ENCODE data around the gene VAV2.

Gene VAV2

GRCh38 chr9:133795049-133795448 is 197.1 kb downstream of the VAV2 start:
- DNase-seq (ENCODE audit: low spot score): no peak

DNA sequence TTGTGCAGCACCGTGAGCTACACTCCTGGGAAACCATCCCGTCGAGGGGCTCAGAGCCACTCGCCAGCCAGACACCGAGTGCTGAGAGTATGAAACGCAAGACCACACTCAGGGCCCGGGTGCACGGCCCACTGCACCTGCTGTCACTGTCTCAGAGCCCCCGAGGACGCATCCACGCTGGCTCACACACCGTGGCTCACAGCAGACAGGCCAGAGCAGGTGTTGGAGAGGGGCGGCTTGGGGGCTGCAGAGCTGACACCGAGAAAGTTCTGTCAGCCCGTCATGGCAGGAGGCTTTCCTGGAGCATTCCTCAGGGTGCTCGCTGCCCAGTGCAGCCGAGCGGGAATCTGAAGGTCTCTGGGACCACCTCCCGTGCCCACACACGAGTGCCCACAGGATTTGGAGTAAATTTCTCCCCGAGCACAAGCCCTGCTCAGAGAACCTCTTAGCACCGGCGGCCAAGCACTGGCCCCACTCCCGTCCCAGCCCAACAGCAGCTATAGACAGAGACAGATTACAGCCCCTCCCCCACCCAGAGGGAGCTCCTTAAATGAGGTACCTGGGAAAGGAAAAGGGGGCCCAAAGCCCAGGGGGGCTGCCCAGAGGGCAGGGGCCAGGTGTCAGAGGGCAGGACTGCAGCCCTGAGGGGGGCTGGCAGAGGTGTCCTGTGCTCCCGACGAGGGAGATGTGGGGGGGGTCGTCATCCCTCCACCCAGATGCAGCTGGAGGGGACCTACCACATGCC is 197.9 kb downstream of the VAV2 start:
- DNase-seq (ENCODE audit: low spot score): no peak

DNA sequence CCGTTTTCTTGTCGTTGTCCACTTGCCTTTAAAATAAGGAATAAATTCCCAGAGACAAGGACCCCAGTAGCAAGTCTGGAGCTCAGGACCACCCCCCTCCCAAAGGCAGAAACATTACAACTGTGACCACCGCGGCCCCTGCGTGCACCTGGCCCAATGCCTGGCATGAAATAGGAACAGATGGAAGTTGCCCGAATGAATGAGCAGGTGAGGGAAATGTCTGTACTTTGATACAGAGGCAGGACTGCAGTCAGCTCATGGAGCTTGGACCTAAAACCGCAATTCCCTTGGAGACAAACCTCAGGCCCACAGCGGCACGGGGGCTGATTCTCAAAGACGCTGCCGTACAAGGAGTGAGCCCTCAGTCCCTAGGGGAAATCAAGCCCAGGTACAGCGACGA is 198.7 kb downstream of the VAV2 start:
- no peak for DNase-seq (ENCODE audit: low spot score)

DNA sequence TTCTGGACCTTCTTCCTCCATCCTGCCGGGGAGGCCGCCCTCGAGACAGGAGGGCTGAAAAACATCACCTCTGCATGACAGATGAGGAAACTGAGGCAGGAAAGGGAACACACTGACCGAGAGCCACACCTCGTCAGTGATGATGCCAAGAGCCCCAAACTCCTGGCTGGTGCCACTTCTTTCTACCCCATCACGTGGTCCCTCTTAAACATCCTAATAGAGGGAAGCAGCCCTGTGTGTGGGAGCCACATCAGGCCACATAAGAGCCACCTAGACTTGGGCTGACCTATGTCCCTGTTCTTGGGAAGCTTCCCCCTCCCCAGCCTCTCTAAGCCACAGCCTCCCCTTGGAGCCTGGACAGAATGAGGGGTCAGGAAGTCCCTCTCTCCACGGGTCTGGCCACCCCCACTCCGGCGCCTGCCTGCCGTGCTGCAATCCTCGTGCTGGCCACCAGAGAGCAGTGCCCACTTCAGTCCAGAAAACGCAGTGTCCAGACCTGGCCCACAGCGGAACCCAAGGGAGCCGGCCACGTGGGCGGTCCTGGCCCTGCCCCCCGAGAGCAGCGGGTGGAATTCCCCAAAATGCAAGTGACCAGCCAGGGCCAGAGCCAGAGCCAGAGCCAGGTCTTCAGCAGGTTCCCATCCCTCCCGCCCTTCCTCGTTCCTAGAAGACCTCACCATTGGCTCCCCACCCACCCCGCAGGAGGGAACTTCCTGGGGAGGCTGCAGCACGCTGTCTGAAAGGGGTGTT is 199.2 kb downstream of the VAV2 start:
- DNase-seq (ENCODE audit: low spot score): peak; percentile 17

DNA sequence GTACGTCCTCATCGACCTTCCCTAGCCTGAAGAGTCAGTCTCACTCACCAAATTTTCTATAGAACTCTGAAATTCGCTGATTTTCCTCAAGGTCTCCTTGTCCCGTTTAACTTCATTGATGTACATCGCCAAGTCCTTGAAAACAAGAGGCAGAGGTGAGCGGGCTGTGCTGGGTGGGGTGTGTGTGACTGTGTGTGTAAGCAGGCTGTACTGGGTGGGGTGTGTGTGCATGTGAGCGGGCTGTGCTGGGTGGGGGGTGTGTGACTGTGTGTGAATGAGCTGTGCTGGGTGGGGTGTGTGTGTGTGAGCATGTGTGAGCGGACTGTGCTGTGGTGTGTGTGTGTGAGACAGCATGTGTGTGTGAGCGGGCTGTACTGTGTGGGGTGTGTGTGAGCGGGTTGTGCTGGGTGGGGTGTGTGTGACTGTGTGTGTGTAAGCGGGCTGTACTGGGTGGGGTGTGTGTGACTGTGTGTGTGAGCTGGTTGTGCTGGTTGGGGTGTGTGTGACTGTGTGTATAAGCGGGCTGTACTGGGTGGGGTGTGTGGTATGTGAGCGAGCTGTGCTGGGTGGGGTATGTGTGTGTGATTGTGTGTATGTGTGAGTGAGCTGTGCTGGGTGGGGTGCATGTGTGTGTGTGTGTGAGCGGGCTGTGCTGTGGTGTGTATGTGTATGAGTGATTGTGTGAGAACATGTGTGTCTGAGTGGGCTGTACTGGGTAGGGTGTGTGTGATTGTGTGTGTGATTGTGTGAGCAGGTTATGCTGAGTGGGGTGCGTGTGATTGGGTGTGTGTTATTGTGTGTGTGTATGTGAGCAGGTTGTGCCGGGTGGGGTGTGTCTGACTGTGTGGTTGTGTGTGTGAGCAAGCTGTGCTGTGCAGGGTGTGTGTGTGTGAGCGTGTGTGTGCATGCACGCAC is 200.1 kb downstream of the VAV2 start:
- no peak for DNase-seq (ENCODE audit: low spot score)

- no peak for DNase-seq (ENCODE audit: low spot score)
Observed at GRCh38 chr9:133791069-133791468, 201.1 kb downstream of the VAV2 start.

DNA sequence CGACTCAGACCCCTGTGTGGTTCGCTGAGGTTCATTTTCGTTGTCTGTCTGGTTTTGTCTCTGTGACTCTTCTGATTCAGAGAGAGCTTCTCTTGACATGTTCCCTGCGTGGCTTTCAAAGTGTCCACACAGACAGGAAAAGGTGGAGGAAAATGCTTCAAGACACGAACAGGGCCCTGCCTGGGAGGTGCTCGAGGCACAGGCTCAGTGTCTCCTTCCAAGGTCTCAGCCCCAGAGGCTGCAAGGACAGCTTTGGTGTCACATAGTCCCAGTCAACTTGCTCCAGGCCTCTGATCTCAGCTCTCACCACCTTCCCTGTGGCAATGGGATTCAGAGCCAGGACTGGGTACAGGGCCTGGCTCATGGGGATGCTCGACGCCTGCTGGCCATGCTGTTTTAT is 202.3 kb downstream of the VAV2 start:
- no peak for DNase-seq (ENCODE audit: low spot score)

- no peak for DNase-seq (ENCODE audit: low spot score)
Observed at GRCh38 chr9:133788819-133789717, 203.1 kb downstream of the VAV2 start.

GRCh38 chr9:133788045-133788818 is 203.9 kb downstream of the VAV2 start:
- DNase-seq (ENCODE audit: low spot score): no peak

GRCh38 chr9:133787754-133788025 is 204.4 kb downstream of the VAV2 start:
- no peak for DNase-seq (ENCODE audit: low spot score)

- DNase-seq (ENCODE audit: low spot score): no peak
Observed at GRCh38 chr9:133786907-133787753, 205.0 kb downstream of the VAV2 start.

DNA sequence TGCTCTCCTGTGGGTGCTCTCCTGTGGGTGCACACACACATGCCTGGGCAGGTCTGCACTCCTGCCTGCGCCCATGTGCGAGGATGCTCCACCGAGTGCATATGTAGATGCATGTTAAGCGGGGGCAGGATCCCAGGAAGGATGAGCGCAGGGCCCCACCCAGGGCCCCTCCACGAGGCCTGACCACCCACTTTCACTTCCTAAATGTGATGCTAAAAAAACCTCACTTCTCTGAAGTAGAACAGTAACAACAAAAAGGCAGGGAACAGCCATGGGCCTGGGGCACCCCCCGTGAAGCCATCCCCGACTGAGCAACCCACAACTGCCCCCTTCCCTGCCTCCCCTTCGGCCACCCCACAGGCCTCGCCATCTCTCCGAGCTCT is 205.8 kb downstream of the VAV2 start:
- no peak for DNase-seq (ENCODE audit: low spot score)

- no peak for DNase-seq (ENCODE audit: low spot score)
Observed at GRCh38 chr9:133785753-133786370, 206.3 kb downstream of the VAV2 start.

DNA sequence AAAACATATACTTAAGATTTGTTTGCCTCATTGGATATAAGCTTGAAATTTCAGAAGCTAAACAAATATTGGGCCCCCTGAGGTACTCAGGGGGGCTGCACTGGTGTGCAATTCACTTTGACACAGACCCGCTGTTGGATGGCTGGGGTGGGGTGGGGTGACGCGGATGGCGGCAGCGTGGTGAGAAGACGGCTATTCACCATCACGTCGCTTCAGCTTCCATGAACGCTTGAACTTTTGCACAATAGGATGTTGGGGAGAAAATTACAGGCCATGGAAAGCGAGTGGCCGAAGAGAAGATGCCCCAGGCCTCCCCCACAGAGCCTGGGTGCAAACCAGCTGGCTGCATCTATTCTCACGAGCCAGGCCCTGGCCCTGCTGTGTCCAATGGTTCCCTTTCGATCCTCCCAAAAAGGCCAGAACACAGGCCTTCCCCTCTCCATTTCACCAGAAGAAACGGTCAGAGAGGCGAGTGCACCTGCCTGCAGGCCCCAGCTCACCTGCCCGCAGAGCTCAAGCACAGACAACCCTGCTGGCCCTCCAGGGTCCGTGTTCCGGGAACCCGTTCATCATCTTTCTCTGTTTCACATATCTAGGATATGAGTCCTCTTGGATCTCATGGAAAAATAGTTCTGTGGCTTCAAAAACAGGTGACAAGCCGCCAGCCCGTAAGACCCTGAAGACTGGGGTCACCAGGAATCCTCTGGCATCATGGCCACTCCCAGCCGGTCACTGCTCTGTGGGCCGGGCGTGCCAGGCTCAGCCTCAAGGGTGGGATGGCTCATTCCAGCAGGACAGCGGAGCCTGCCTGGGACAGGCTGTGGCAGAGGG is 207.2 kb downstream of the VAV2 start:
- DNase-seq (ENCODE audit: low spot score): no peak

DNA sequence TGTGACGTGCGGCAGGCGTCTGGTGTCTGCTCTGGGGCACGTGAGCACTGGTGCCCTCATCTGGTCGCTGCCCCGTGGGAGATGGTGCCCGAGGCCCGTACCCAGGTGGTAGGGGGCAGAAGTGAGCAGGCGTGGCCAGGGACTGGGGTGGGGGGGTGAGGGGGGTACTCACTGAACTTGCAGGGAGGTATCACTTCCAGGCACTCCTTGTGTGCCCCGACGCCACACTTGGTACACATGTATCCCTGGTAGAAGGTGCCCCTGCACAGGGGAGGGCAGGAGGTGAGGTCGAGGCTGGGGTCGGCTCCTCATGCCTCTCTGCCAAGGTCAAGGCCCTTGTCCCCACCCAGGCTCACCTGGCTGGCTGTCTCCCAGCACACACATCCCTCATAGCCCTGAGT is 208.8 kb downstream of the VAV2 start:
- no peak for DNase-seq (ENCODE audit: low spot score)

DNA sequence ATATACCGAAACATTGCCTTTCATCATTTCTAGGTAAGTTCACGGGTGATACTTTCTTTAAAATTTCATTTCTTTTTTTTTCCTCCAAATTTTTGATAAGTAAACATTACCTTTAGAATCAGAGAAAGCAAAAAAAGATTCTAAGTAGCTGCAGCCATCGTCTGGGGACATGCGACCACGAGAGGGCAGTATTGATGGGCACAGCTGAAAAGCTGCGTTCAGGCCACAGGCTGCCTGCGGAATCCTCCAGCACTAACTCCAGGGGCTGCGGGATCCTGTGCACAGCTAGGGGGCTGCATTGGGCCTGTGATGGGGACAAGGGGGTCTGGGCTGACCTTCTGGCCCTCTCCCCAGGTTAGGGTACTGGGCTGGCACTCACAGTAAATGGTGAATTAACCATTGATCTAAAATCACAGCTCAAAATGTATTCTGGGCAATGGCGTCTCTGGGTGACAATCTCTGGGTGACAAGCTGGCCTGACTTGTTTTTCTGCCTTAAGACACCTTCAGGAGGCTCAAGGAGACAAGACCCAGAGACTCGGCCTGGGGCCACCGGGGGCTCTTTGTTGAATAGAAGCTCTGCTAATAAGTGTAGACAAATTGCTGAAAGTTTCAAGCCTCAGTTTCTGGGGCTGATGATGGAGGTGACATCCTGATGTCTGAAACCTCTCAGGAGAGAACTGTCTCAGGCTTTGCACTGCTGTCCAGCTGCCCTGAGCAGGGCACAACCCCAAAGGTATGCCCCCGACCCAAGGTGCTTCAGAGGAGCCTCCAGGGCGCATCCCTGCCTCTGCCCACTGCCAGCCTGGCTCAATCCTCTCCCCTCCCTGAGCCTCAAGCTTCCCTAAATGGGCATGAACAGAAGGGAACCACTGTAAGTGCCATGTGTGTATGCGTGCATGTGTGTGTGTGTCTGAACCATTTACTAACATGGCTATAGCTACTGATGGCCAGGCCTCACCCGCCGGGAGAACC is 209.7 kb downstream of the VAV2 start:
- peak; percentile 53 for DNase-seq (ENCODE audit: low spot score)

- DNase-seq (ENCODE audit: low spot score): no peak
Observed at GRCh38 chr9:133781828-133782135, 210.3 kb downstream of the VAV2 start.

All from activated CD4-positive, alpha-beta T cell treated with anti-CD3 and anti-CD28 coated beads, Interleukin-2, Interleukin-4, amounts not matched to agents 100 ng/mL and 50 ng/mL, durations not matched to agents 16 hours and 8 hours (primary cell).